GM12864 (cell line): ENCODE results near the gene ADGRL1.
"Not testable (repeated sequence)": the region's sequence is repeated elsewhere in the genome, so short reads cannot be mapped to it uniquely, and the experiment has no call there.

Experiments
- DNase-seq: peaks from one replicate; pipeline ENCODE4 v3.0.0-alpha.2; 2011; ENCODE audit warnings: low read depth
- H3K4me3 ChIP-seq: 2 replicates; pipeline ENCODE4 v1.5.1; 2011; ENCODE audit warnings: mild to moderate bottlenecking, low read depth, low read length, control low read depth
- TF ChIP-seq, protein P1 (sequence below): IDR thresholded peaks from 2 replicates; pipeline ENCODE4 v1.5.1; 2011; ENCODE audit warnings: low read depth, mild to moderate bottlenecking, moderate library complexity, low read length, control low read depth, inconsistent platforms; ENCODE audit errors: missing control alignments

The ADGRL1 gene

DNA sequence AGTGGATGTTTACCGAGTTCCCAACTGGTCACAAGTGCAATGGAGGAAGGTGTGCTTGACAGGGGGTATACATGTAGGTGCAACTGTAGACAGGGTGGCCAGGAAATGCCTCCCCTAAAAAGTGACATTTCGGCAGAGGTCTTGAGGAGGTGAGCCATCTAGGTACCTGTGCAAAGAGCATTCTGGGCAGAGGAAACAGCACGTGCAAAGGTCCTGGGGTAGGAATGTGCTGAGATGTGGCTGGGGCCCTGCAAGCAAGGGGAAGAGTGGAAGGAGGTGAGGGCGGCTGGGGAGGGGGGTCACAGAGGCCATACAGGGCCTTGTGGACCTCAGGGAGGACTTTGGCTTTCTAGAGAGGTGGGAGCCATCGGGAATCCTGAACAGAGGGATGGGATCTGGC is 8.1 kb downstream of the ADGRL1 start:
- TF ChIP-seq, protein P1, sequence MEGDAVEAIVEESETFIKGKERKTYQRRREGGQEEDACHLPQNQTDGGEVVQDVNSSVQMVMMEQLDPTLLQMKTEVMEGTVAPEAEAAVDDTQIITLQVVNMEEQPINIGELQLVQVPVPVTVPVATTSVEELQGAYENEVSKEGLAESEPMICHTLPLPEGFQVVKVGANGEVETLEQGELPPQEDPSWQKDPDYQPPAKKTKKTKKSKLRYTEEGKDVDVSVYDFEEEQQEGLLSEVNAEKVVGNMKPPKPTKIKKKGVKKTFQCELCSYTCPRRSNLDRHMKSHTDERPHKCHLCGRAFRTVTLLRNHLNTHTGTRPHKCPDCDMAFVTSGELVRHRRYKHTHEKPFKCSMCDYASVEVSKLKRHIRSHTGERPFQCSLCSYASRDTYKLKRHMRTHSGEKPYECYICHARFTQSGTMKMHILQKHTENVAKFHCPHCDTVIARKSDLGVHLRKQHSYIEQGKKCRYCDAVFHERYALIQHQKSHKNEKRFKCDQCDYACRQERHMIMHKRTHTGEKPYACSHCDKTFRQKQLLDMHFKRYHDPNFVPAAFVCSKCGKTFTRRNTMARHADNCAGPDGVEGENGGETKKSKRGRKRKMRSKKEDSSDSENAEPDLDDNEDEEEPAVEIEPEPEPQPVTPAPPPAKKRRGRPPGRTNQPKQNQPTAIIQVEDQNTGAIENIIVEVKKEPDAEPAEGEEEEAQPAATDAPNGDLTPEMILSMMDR = no peak
- no peak overlapping the region for H3K4me3 ChIP-seq
- no peak for DNase-seq

DNA sequence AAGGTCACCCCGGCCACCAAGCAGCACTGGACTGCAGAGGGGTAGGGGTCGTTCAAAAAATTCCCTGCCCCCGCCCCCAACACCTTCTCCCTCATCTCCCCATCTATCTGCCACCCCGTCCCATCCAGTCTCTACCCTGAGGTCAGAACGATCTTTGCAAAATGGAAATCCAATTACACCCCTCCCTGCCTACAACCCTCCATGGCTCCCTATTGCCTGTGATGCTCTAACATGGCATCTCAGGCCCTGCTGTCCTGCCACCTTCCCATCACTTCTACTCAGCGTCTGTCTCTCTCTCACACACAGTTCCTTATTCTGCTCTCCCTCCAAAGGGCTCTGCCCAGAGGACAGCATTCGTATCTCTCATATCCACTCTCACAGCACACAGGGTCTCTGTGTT is 8.7 kb downstream of the ADGRL1 start:
- not testable (repeated sequence) for H3K4me3 ChIP-seq, DNase-seq

DNA sequence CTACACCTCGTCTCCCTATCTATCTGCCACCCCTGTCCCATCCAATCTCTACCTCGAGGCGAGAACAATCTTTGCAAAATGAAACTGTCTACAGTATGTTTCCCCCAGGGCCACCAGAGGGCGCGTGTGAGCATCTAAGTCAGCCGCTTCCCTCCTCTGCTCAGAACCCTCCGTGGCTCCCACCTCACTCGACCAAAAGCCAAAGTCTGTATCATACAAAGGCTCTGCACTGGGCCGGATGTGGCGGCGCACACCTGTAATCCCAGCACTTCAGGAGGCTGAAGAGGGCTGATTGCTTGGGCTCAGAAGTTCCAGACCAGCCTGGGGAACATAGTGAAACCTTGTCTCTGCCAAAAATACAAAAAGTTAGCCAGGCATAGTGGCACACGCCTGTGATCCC is 9.9 kb downstream of the ADGRL1 start:
- TF ChIP-seq, protein P1 = peak; percentile 66
- DNase-seq, H3K4me3 ChIP-seq: not testable (repeated sequence)

DNA sequence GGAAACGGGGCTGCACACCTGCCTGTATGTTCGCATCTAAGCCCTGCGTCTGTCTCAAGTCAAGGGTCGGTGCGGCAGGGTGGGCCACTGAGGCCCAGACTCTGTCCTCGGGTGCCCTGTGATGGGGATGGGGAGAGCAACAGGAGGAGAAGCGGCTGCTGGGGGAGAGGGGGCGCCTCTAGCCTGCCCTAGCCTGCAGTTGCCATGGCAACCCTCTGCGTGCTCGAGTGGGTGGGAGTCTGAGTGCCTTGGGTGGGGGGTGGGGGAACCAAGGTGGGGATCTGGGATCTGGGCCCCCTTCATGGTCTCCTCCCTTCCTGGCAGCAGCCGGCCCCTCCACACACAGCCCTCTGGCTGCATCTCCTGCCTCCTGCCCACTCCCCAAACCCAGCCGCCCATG is 10.8 kb downstream of the ADGRL1 start:
- not testable (repeated sequence) for H3K4me3 ChIP-seq, DNase-seq

DNA sequence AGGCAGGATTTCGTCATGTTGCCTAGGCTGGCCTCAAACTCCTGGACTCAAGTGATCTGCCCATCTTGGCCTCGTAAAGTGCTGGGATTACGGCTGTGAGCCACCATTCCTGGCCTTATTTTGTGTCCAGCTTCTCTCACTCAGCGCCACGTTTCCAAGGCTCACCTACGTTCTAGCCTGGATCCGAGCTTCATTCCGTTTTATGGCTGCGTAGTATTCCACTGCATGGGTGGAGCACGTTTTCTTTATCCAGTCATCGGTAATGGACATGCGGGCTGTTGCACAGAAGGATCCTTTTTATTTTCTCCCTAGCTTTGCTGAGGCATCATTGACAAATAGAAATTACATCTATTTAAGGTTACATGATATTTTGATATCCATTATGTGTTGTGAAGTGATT is 16.6 kb downstream of the ADGRL1 start:
- H3K4me3 ChIP-seq = no peak overlapping the region
- TF ChIP-seq, protein P1 = no peak
- DNase-seq = no peak

DNA sequence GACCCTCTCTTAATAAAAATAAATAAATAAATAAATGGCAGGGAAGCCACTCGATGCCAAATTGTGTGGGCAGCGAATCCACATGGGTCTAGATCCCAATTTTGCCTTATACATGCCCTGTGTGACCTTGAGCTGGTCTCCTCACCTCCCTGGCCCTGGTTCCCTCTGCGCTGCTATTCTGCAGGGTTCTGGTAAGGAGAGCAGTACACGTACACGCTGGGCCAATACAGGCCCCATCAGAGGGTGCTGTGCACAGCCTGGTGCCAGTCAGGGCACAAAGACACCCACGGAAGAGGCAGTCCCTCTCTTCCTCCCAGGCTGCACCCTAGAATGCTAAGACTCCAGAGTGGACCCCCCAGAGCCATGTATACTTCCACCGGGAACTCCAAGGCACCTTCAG is 17.9 kb downstream of the ADGRL1 start:
- DNase-seq, H3K4me3 ChIP-seq: not testable (repeated sequence)

DNA sequence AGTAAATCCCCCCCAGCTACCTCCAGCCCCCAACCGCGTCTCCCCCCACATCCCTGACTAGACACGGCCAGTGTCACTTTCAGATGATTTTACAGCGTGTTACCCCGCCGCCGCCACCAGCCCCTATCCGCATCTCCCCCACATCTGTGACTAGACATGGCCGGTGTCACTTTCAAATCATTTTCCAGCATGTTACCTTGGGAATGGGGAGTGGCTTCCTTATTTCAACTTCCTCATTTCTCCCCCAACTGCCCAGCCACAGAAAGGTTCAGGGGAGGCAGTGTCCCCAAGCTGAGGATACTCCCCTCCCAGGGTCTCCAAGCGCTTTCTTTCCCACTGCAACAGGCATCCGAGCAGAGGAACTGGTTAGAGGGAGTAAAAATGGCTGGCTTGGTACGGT is 18.4 kb downstream of the ADGRL1 start:
- H3K4me3 ChIP-seq = no peak overlapping the region
- no peak for DNase-seq
- TF ChIP-seq, protein P1 = no peak

DNA sequence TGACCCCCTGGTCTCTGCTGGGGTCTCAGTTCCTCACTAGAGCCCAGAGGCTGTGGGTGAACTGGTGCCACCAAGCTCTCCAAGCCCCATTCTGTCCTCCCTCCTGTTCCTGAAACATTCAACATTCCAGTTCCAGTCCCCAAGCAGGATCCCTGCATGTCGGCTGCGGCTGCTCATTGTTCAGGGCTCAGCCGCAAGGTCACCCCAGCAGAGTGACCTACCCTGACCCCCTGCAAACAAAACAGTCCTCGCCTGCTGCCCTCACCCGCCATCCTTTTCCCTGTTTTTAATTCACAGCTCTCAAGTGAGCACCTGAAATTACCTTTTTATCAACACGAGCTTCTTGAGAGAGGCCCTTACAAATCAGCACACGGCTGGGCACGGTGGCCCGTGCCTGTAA is 19.3 kb downstream of the ADGRL1 start:
- DNase-seq, H3K4me3 ChIP-seq: not testable (repeated sequence)

DNA sequence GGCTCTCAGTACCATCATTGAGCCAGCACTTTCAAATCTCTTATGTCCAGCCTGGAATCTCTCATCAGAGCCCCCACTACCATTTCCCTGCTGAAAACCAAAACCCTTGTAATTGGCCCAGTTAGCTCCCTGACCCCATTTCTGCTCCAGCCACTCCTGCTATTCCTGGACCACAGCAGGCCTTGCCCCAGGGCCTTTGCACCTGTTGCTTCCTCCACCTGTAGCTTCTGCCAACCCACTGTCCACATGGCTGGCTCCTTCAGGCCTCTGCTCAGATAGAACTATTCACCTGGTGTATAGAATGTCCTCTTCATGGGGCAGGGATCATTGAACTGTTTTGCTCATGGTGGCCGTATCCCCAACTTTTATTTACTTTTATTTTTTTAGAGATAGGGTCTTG is 20.3 kb downstream of the ADGRL1 start:
- not testable (repeated sequence) for H3K4me3 ChIP-seq, DNase-seq

DNA sequence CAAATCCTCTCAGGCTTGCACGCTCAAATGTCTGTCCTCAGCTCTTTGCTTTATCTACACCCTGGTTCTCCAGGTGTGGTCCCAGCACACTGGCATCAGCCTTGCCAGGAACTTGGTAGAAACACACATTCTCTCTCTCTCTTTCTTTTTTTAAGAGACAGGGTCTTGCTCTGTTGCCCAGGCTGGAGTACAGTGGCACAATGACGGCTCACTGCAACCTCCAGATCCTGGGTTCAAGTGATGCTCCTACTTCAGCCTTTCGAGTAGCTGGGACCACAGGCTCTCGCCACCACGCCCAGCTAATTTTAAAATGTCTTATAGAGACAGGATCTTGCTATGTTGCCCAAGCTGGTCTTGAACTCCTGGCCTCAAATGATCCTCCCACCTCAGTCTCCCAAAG is 20.8 kb downstream of the ADGRL1 start:
- TF ChIP-seq, protein P1 = no peak
- no peak overlapping the region for H3K4me3 ChIP-seq
- no peak for DNase-seq
